ENCODE data around the gene UGT1A8. TPM values are rescaled to one million over a fixed set of nuclear protein-coding genes. Genes with fewer than 3 reads are reported as not detected.

The UGT1A8 gene
- total RNA-seq, 1 experiment from 2014 or later: not detected

- CTCF ChIA-PET: no interaction called here
- Histone ChIP-seq H4K20me1 (ENCODE audit: insufficient read depth) (no peaks in the 10 kb centered on the region), H3K36me3 (ENCODE audit: control insufficient read depth in 1 of 2, insufficient read depth in 2 of 2, low read length in 2 of 2) (no peaks in the 10 kb centered on the region), H3K79me2 (ENCODE audit: insufficient read depth, low read length) (no peaks in the 10 kb centered on the region), H3K4me1 (ENCODE audit: control insufficient read depth in 1 of 2, insufficient read depth in 2 of 2, low read length in 2 of 2) (no peaks in the 10 kb centered on the region), H3K9me2 (ENCODE audit: insufficient read depth) (no peaks in the 10 kb centered on the region), H3K9me3 (ENCODE audit: control insufficient read depth in 1 of 2, insufficient read depth in 1 of 2, low read depth in 1 of 2, low read length in 2 of 2) (no peaks in the 10 kb centered on the region), H2AFZ (ENCODE audit: low read depth, low read length, poor library complexity, severe bottlenecking) (no peak overlapping the region), H3K4me2 (ENCODE audit: low read length) (no peak overlapping the region), H3K27me3 (ENCODE audit: insufficient read depth, low read length) (no peaks in the 10 kb centered on the region), H3K4me3 (replicated peaks in 1 of 2; ENCODE audit: low read depth in 1 of 2, low read length in 2 of 2) (no peak overlapping the region), H3K27ac (ENCODE audit: low read depth, low read length) (no peak overlapping the region), H3K9ac (ENCODE audit: low read length) (no peak overlapping the region)
- no peak for DNase-seq (ENCODE audit: low read depth, low spot score)
- TF ChIP-seq ELF1 (IDR thresholded peaks at IDR 0.05; ENCODE audit: borderline replicate concordance, low read depth) (no peak), JUND (IDR thresholded peaks at IDR 0.05) (no peak), CEBPB (IDR thresholded peaks at IDR 0.05; ENCODE audit: low read depth) (no peak), EGR1 (IDR thresholded peaks at IDR 0.05; ENCODE audit: low read depth) (no peak), SIN3A (IDR thresholded peaks at IDR 0.05; ENCODE audit: low read depth) (no peak), ZBTB33 (IDR thresholded peaks at IDR 0.05; ENCODE audit: extremely low read depth, insufficient replicate concordance, low read length) (no peak), CBX3 (IDR thresholded peaks at IDR 0.05; ENCODE audit: low read depth) (no peak), EZH2 (IDR thresholded peaks at IDR 0.05) (no peak), SRF (IDR thresholded peaks at IDR 0.05; ENCODE audit: low read depth) (no peak), TCF7L2 (IDR thresholded peaks at IDR 0.05; ENCODE audit: borderline replicate concordance, extremely low read depth, insufficient read depth, insufficient read length) (no peak), RAD21 (IDR thresholded peaks at IDR 0.05; ENCODE audit: low read depth) (no peak), ATF3 (IDR thresholded peaks at IDR 0.05) (no peak)
- intact Hi-C loops (cut with micrococcal nuclease): no loop called here
- no TSS peak for BruUV-seq (replicated peaks)
- no peak for ATAC-seq
- POLR2A ChIA-PET: no interaction called here
- RAD21 ChIA-PET (ENCODE audit: low non-redundant PET in 1 of 2, low total read pairs in 2 of 2, uncharacterized antibody in 2 of 2, unreplicated experiment in 2 of 2): no interaction called here
Observed at GRCh38 chr2:233773854-233774253, 156.4 kb downstream of the UGT1A8 start.
